ENCODE results near the gene MYL5. TPM values are rescaled to one million over a fixed set of nuclear protein-coding genes. Genes with fewer than 3 reads are reported as not detected.

Gene MYL5
- total and polyA plus RNA-seq, 2 of the 4 experiments (the other 2 are of a cell fraction): 9.1 to 16.0 TPM

- intact Hi-C loops (cut with micrococcal nuclease) (no loop called here), in situ Hi-C loops (cut with MboI; ENCODE audit: low sequenced_read_pairs) (no loop called here), dilution Hi-C loops (cut with HindIII; ENCODE audit: low sequenced_read_pairs, unreplicated experiment) (no loop called here)
- Histone ChIP-seq H2BK15ac (ENCODE audit: low read depth, low read length) (no peak overlapping the region), H2AK9ac (replicated peaks; ENCODE audit: low read depth, low read length, poor library complexity) (no peak overlapping the region), H3K14ac (replicated peaks; ENCODE audit: low read depth, low read length) (no peak overlapping the region), H2AK5ac (ENCODE audit: low read depth, low read length) (no peak overlapping the region), H3K27ac (ENCODE audit: insufficient read depth, low read length) (no peak overlapping the region), H2BK5ac (ENCODE audit: low read depth, low read length, poor library complexity, severe bottlenecking) (no peak overlapping the region), H4K5ac (ENCODE audit: low read depth, low read length) (no peak overlapping the region), H3K9ac (ENCODE audit: low read depth, low read length) (no peak overlapping the region), H4K20me1 (ENCODE audit: insufficient read depth, low read length) (no peaks in the 10 kb centered on the region), H3K36me3 (ENCODE audit: control insufficient read depth, insufficient read depth, low read length) (no peaks in the 10 kb centered on the region), H2BK120ac (ENCODE audit: low read depth, low read length) (no peak overlapping the region), H4K91ac (ENCODE audit: insufficient read depth, low read depth, low read length) (no peak overlapping the region), H2BK20ac (ENCODE audit: low read depth, low read length) (no peak overlapping the region), H3K4me3 (ENCODE audit: insufficient read depth, low read depth, low read length) (no peak overlapping the region), H3K79me1 (ENCODE audit: low read depth in 1 of 2, low read length in 2 of 2) (no peaks in the 10 kb centered on the region), H3K4me1 (ENCODE audit: control insufficient read depth, insufficient read depth, low read length) (no peaks in the 10 kb centered on the region), H3K56ac (ENCODE audit: extremely low read depth, insufficient read depth, low read length) (no peak overlapping the region), H3K4me2 (ENCODE audit: low read depth, low read length) (no peak overlapping the region), H3K9me1 (ENCODE audit: insufficient read depth, low read length) (no peaks in the 10 kb centered on the region), H3K9me3 (ENCODE audit: control insufficient read depth, insufficient read depth, low read length) (peaks cover 11% of the 10 kb centered on the region), H3K23ac (ENCODE audit: low read depth, low read length) (no peak overlapping the region), H4K8ac (ENCODE audit: low read depth in 2 of 2, low read length in 2 of 2) (no peak overlapping the region), H3K4ac (ENCODE audit: low read depth, low read length) (no peak overlapping the region), H2AFZ (replicated peaks; ENCODE audit: low read length, poor library complexity) (no peak overlapping the region), H3K27me3 (ENCODE audit: control insufficient read depth, insufficient read depth, low read length) (peaks cover 4% of the 10 kb centered on the region; the same call in 1 of the 2 replicates), H3K18ac (ENCODE audit: low read depth, low read length) (no peak overlapping the region)
- ChIA-PET POLR2A (ENCODE audit: unreplicated experiment) (interaction anchor here (0.6 kb wide), 1 partner anchor 66 kb away, joined by 7 read pairs; no protein-coding TSS in a partner anchor), CTCF (no interaction called here)
- WGBS, 2 experiments (ENCODE audit: extremely low coverage in 2 of 2, insufficient read length in 1 of 2): 97% methylated on average over 19 of the region's 42 CpGs; no CpG with 5 or more reads in 1 of the 2 experiments
- ATAC-seq (ENCODE audit: low read depth) (no peak), DNase-seq (no peak)
- BruUV-seq (replicated peaks): no TSS peak
- TF ChIP-seq FOS (IDR thresholded peaks at IDR 0.05; ENCODE audit: low read depth, low read length): no peak
- TF ChIP-seq CHD1 (IDR thresholded peaks at IDR 0.05; ENCODE audit: low read depth, low read length): no peak
- no peak for TF ChIP-seq USF2 (IDR thresholded peaks at IDR 0.05; ENCODE audit: low read depth, low read length)
- no peak for TF ChIP-seq CTCF (conservative IDR thresholded peaks at IDR 0.05; ENCODE audit: low read depth, low read length)
- no peak for TF ChIP-seq RAD21 (IDR thresholded peaks at IDR 0.05; ENCODE audit: low read length)
- TF ChIP-seq NFE2L2 (IDR thresholded peaks at IDR 0.05; ENCODE audit: low read depth, low read length): no peak
- no peak for TF ChIP-seq POLR2A (IDR thresholded peaks at IDR 0.05; ENCODE audit: low read depth, low read length)
- no peak for TF ChIP-seq CEBPB (IDR thresholded peaks at IDR 0.05; ENCODE audit: low read depth, low read length)
- no peak for TF ChIP-seq RCOR1 (IDR thresholded peaks at IDR 0.05; ENCODE audit: insufficient replicate concordance, low read length)
- no peak for TF ChIP-seq BHLHE40 (IDR thresholded peaks at IDR 0.05; ENCODE audit: low read depth, low read length)
- TF ChIP-seq MXI1 (IDR thresholded peaks at IDR 0.05; ENCODE audit: borderline replicate concordance, low read depth, low read length): no peak
- TF ChIP-seq ELK1 (IDR thresholded peaks at IDR 0.05; ENCODE audit: borderline replicate concordance, low read depth, low read length): no peak
- TF ChIP-seq MAFK (IDR thresholded peaks at IDR 0.05; ENCODE audit: low read depth, low read length): no peak
- TF ChIP-seq MAZ (IDR thresholded peaks at IDR 0.05; ENCODE audit: borderline replicate concordance, low read depth, low read length): no peak
- TF ChIP-seq RFX5 (IDR thresholded peaks at IDR 0.05; ENCODE audit: low read depth, low read length): no peak
Observed at GRCh38 chr4:661881-662761, 12.2 kb upstream of the MYL5 start.

All from IMR-90 (cell line).